HEK293T (cell line): ENCODE measurements around the gene FLNB.

Experiments used
- ARNT ChIP-seq: fragments of 450-650 bp; IDR thresholded peaks from 2 replicates; pipeline ENCODE4 v1.6.1; 2017; ENCODE audit warnings: mild to moderate bottlenecking
- BHLHE40 ChIP-seq: fragments of 450-650 bp; IDR thresholded peaks from 2 replicates; pipeline ENCODE4 v1.6.1; 2016; ENCODE audit warnings: mild to moderate bottlenecking, moderate library complexity, borderline replicate concordance
- ELF4 ChIP-seq: fragments of 450-650 bp; IDR thresholded peaks from 2 replicates; pipeline ENCODE4 v1.6.1; 2017; ENCODE audit warnings: antibody characterized with exemption
- FOXA1 ChIP-seq: fragments of 450-650 bp; IDR thresholded peaks from 2 replicates; pipeline ENCODE4 v1.6.1; 2016; ENCODE audit warnings: mild to moderate bottlenecking
- FOXK2 ChIP-seq: fragments of 450-650 bp; IDR thresholded peaks from 2 replicates; pipeline ENCODE4 v1.6.1; 2016; ENCODE audit warnings: mild to moderate bottlenecking
- HDGF ChIP-seq: fragments of 450-650 bp; IDR thresholded peaks from 2 replicates; pipeline ENCODE4 v1.6.1; 2017; ENCODE audit warnings: antibody characterized with exemption, borderline replicate concordance
- L3MBTL2 ChIP-seq: fragments of 450-650 bp; conservative IDR thresholded peaks from 2 replicates; pipeline ENCODE4 v1.6.1; 2016; ENCODE audit warnings: mild to moderate bottlenecking
- NFRKB ChIP-seq: fragments of 450-650 bp; IDR thresholded peaks from 2 replicates; pipeline ENCODE4 v1.6.1; 2016; ENCODE audit warnings: mild to moderate bottlenecking, moderate library complexity
- PKNOX1 ChIP-seq: fragments of 450-650 bp; IDR thresholded peaks from 2 replicates; pipeline ENCODE4 v1.6.1; 2016
- SP1 ChIP-seq: fragments of 450-650 bp; IDR thresholded peaks from 2 replicates; pipeline ENCODE4 v1.6.1; 2017
- SUZ12 ChIP-seq: fragments of 450-650 bp; IDR thresholded peaks from 2 replicates; pipeline ENCODE4 v1.6.1; 2016; ENCODE audit warnings: mild to moderate bottlenecking
- TARDBP ChIP-seq: fragments of 450-650 bp; IDR thresholded peaks from 2 replicates; pipeline ENCODE4 v1.6.1; 2016
- ZNF384 ChIP-seq: fragments of 450-650 bp; IDR thresholded peaks from 2 replicates; pipeline ENCODE4 v1.6.1; 2016

- TF ChIP-seq BHLHE40 (no peak), TARDBP (no peak), PKNOX1 (no peak), ARNT (no peak), ZNF384 (no peak), ELF4 (no peak), NFRKB (no peak), SUZ12 (no peak), HDGF (no peak), FOXA1 (no peak), SP1 (no peak), FOXK2 (no peak), L3MBTL2 (no peak)
Observed at GRCh38 chr3:58119186-58119585, 111.0 kb downstream of the FLNB start.
